Liver (tissue), 9 donors: ENCODE data around the gene MICAL3. TPM values are rescaled to one million over a fixed set of nuclear protein-coding genes. Genes with fewer than 3 reads are reported as not detected.
"Not testable (repeated sequence)": the region's sequence is repeated elsewhere in the genome, so short reads cannot be mapped to it uniquely, and the experiment has no call there.

Experiments
- DNase-seq: peaks from one replicate; pipeline ENCODE4 v3.0.0-alpha.2; 2017; ENCODE audit warnings: low spot score
- H3K27ac ChIP-seq, 2 donors: one replicate each; pipeline ENCODE4 v1.7.0; 2013; ENCODE audit warnings: inconsistent platforms in 2 of 2, low read length in 2 of 2, control low read depth in 1 of 2, low read depth in 1 of 2, mild to moderate bottlenecking in 1 of 2
- H3K27me3 ChIP-seq, 4 donors: one replicate each; pipeline versions ENCODE4 v1.6.1 to v1.7.0; 2013; ENCODE audit warnings: low read length in 3 of 4, inconsistent platforms in 1 of 4, mild to moderate bottlenecking in 1 of 4, moderate library complexity in 1 of 4; ENCODE audit not compliant: control insufficient read depth in 4 of 4, insufficient read depth in 4 of 4
- H3K36me3 ChIP-seq, 4 donors: one replicate each; pipeline versions ENCODE4 v1.6.1 to v1.7.0; 2013; ENCODE audit warnings: low read length in 3 of 4, mild to moderate bottlenecking in 3 of 4, low read depth in 1 of 4, moderate library complexity in 1 of 4; ENCODE audit not compliant: control insufficient read depth in 4 of 4, insufficient read depth in 3 of 4
- H3K4me1 ChIP-seq, 4 donors: one replicate each; pipeline versions ENCODE4 v1.6.1 to v1.7.0; 2013; ENCODE audit warnings: low read length in 3 of 4, mild to moderate bottlenecking in 3 of 4, moderate library complexity in 1 of 4; ENCODE audit not compliant: control insufficient read depth in 4 of 4, insufficient read depth in 4 of 4
- H3K4me3 ChIP-seq, 3 donors: one replicate each; pipeline versions ENCODE4 v1.6.1 to v1.7.0; 2013; ENCODE audit warnings: low read length in 3 of 3, control low read depth in 1 of 3, low read depth in 1 of 3, mild to moderate bottlenecking in 1 of 3
- H3K9ac ChIP-seq, 2 donors: one replicate each; pipeline ENCODE4 v1.7.0; 2013; ENCODE audit warnings: low read length in 2 of 2, mild to moderate bottlenecking in 2 of 2, moderate library complexity in 2 of 2, control low read depth in 1 of 2, low read depth in 1 of 2
- H3K9me3 ChIP-seq, 4 donors: one replicate each; pipeline versions ENCODE4 v1.6.1 to v1.7.0; 2013; ENCODE audit warnings: low read length in 3 of 4; ENCODE audit not compliant: control insufficient read depth in 4 of 4
- CTCF ChIP-seq: fragments of 150-350 bp; IDR thresholded peaks from 2 replicates; pipeline ENCODE4 v1.5.1; 2017; ENCODE audit warnings: improper control_type of control experiment, low read depth, low read length; ENCODE audit not compliant: missing input control
- EGR1 ChIP-seq, 2 donors: IDR thresholded peaks; 2 replicates each; pipeline ENCODE4 v1.6.1; 2016 to 2018; ENCODE audit warnings: antibody characterized with exemption in 2 of 2, low read depth in 2 of 2
- FOXA1 ChIP-seq: IDR thresholded peaks from 2 replicates; pipeline ENCODE4 v1.6.1; 2016; ENCODE audit warnings: antibody characterized with exemption
- FOXA2 ChIP-seq: IDR thresholded peaks from 2 replicates; pipeline ENCODE4 v1.6.1; 2016; ENCODE audit warnings: antibody characterized with exemption
- GABPA ChIP-seq, 2 donors: IDR thresholded peaks in 1 of 2; conservative IDR thresholded peaks in 1 of 2; 2 replicates each; pipeline ENCODE4 v1.6.1; 2016; ENCODE audit warnings: antibody characterized with exemption in 2 of 2, mild to moderate bottlenecking in 1 of 2, moderate library complexity in 1 of 2
- HNF4A ChIP-seq, 2 donors: conservative IDR thresholded peaks; 2 replicates each; pipeline ENCODE4 v1.6.1; 2016; ENCODE audit warnings: antibody characterized with exemption in 2 of 2, mild to moderate bottlenecking in 2 of 2
- HNF4G ChIP-seq: IDR thresholded peaks from 2 replicates; pipeline ENCODE4 v1.6.1; 2016; ENCODE audit warnings: antibody characterized with exemption
- JUND ChIP-seq, 2 donors: IDR thresholded peaks; 2 replicates each; pipeline ENCODE4 v1.6.1; 2016; ENCODE audit warnings: antibody characterized with exemption in 2 of 2
- MAX ChIP-seq: IDR thresholded peaks from 2 replicates; pipeline ENCODE4 v1.6.1; 2016; ENCODE audit warnings: antibody characterized with exemption
- NR2F2 ChIP-seq: IDR thresholded peaks from 2 replicates; pipeline ENCODE4 v1.6.1; 2016; ENCODE audit warnings: antibody characterized with exemption
- REST ChIP-seq: IDR thresholded peaks from 2 replicates; pipeline ENCODE4 v1.6.1; 2016; ENCODE audit warnings: antibody characterized with exemption, mild to moderate bottlenecking
- SP1 ChIP-seq: IDR thresholded peaks from 2 replicates; pipeline ENCODE4 v1.6.1; 2018; ENCODE audit warnings: antibody characterized with exemption, mild to moderate bottlenecking
- TAF1 ChIP-seq: conservative IDR thresholded peaks from 2 replicates; pipeline ENCODE4 v1.6.1; 2016; ENCODE audit warnings: antibody characterized with exemption, mild to moderate bottlenecking
- YY1 ChIP-seq: IDR thresholded peaks from 2 replicates; pipeline ENCODE4 v1.6.1; 2016; ENCODE audit warnings: antibody characterized with exemption, mild to moderate bottlenecking
- WGBS: extraction: QIAGEN DNeasy Blood & Tissue Kit; methylation state at CpG from one replicate; pipeline ENCODE4 v1.1.7; 2013; 5-methylcytosine and 5-hydroxymethylcytosine counted together
- polyA plus RNA-seq, 2 donors: library from polyadenylated mRNA; stranded (reverse) in 1 of 2; unstranded in 1 of 2; fragments of 200-250 nt in 1 of 2; fragments of >200 nt in 1 of 2; fragmentation: Nextera tagmentation in 1 of 2; extraction: Ambion mirVana in 1 of 2; gene quantifications; one replicate each; pipeline versions ENCODE4 v1.2.1 to v1.2.3, GENCODE V29; 2013 to 2015
- total RNA-seq, 2 donors: library from RNA; depleted of rRNA; stranded (reverse); fragments of >200 nt; gene quantifications; one replicate each; pipeline ENCODE4 v1.2.3, GENCODE V29; 2014
- donor health status: healthy.
- donor health status: healthy.
- donor health status: healthy.
- donor health status: healthy.
- donor health status: healthy.

MICAL3 gene
- total and polyA plus RNA-seq, 4 donors: 6.4 to 38.4 (median 23.4) TPM

- Histone ChIP-seq H3K27me3 (no peaks in the 10 kb centered on the region), H3K36me3 (no peaks in the 10 kb centered on the region), H3K4me1 (peaks cover 5 to 16% (median 9%) of the 10 kb centered on the region in 4 donors), H3K4me3 (no peak overlapping the region), H3K9ac (no peak overlapping the region), H3K9me3 (no peaks in the 10 kb centered on the region), H3K27ac (no peak overlapping the region)
- no peak for DNase-seq
- WGBS: 78% methylated on average over 9 of the region's 9 CpGs
- no peak for TF ChIP-seq GABPA (IDR thresholded peaks at IDR 0.05 in 1 of 2, conservative IDR thresholded peaks at IDR 0.05 in 1 of 2)
- no peak for TF ChIP-seq NR2F2
- no peak for TF ChIP-seq REST
These were observed 40.9 kb upstream of the MICAL3 start for GRCh38 chr22:18065256-18065655.

GRCh38 chr22:18064636-18065035 is 40.3 kb upstream of the MICAL3 start:
- WGBS: 94% methylated on average over 7 of the region's 7 CpGs
- Histone ChIP-seq H3K27ac (no peak overlapping the region), H3K4me1 (peaks cover 5 to 19% (median 10%) of the 10 kb centered on the region in 4 donors)

GRCh38 chr22:18063715-18064114 is 39.4 kb upstream of the MICAL3 start:
- not testable (repeated sequence) for H3K27ac ChIP-seq

More at GRCh38 chr22:18064636-18065035, 40.3 kb upstream of the MICAL3 start:
- no peak for DNase-seq
- TF ChIP-seq GABPA (IDR thresholded peaks at IDR 0.05 in 1 of 2, conservative IDR thresholded peaks at IDR 0.05 in 1 of 2): no peak
- no peak for TF ChIP-seq SP1
- TF ChIP-seq EGR1 (IDR thresholded peaks at IDR 0.05; ENCODE audit: low read depth in 2 of 2): no peak
- no peak for TF ChIP-seq FOXA1
- no peak for TF ChIP-seq MAX
- no peak for TF ChIP-seq REST
- no peak for TF ChIP-seq HNF4G
- no peak for TF ChIP-seq NR2F2
- no peak for TF ChIP-seq CTCF
- no peak for TF ChIP-seq HNF4A (conservative IDR thresholded peaks at IDR 0.05)
- TF ChIP-seq FOXA2: no peak
- no peak for TF ChIP-seq JUND (IDR thresholded peaks at IDR 0.05)
- TF ChIP-seq YY1: no peak
- TF ChIP-seq TAF1: no peak
- H3K27me3 ChIP-seq: no peaks in the 10 kb centered on the region
- H3K9ac ChIP-seq: no peak overlapping the region
- no peaks in the 10 kb centered on the region for H3K36me3 ChIP-seq
- H3K4me3 ChIP-seq: no peak overlapping the region
- no peaks in the 10 kb centered on the region for H3K9me3 ChIP-seq

More at GRCh38 chr22:18063715-18064114, 39.4 kb upstream of the MICAL3 start:
- not testable (repeated sequence) for DNase-seq, H3K36me3 ChIP-seq, H3K9me3 ChIP-seq, H3K9ac ChIP-seq, H3K27me3 ChIP-seq, H3K4me3 ChIP-seq
- H3K4me1 ChIP-seq: peaks cover 5 to 19% (median 10%) of the 10 kb centered on the region in 4 donors
- WGBS: 91% methylated on average over 6 of the region's 6 CpGs
